Colonic mucosa (tissue), 4 donors: ENCODE measurements around the gene PPP2R2D. TPM values are rescaled to one million over a fixed set of nuclear protein-coding genes. Genes with fewer than 3 reads are reported as not detected.

ENCODE experiments used
- DNase-seq: peaks from one replicate; pipeline ENCODE4 v3.0.0-alpha.2; 2020
- H3K27ac ChIP-seq: fragments of 200-600 bp; one replicate; pipeline ENCODE4 v1.8.0; 2021
- H3K27me3 ChIP-seq: fragments of 200-600 bp; one replicate; pipeline ENCODE4 v1.8.0; 2021
- H3K36me3 ChIP-seq: fragments of 200-600 bp; one replicate; pipeline ENCODE4 v1.8.0; 2021
- H3K4me1 ChIP-seq: fragments of 200-600 bp; one replicate; pipeline ENCODE4 v1.8.0; 2021; ENCODE audit warnings: mild to moderate bottlenecking
- H3K4me3 ChIP-seq: fragments of 200-600 bp; one replicate; pipeline ENCODE4 v1.8.0; 2021
- H3K9ac ChIP-seq, 2 donors: one replicate each; pipeline ENCODE4 v1.7.0; 2013; ENCODE audit warnings: control low read depth in 2 of 2, low read depth in 2 of 2, low read length in 2 of 2
- H3K9me3 ChIP-seq: fragments of 200-600 bp; one replicate; pipeline ENCODE4 v1.8.0; 2021
- intact Hi-C: fragments of 100-400 bp; cut with DNase I; formaldehyde crosslinking; loops from one replicate; pipeline ENCODE4 v1.14.1; 2022
- total RNA-seq, 2 donors: library from RNA; stranded (reverse); fragmentation: NEBNext Ultra II Directional in 1 of 2; extraction: Animal tissue kit (Norgen Biotek cat#: 25700) in 1 of 2; gene quantifications; one replicate each; pipeline ENCODE4 v1.2.1, GENCODE V29; 2021
- TF ChIP-seq, protein P1 (sequence below): fragments of 200-600 bp; IDR thresholded peaks from one replicate; pipeline ENCODE4 v1.8.0; 2022; ENCODE audit warnings: antibody characterized with exemption, mild to moderate bottlenecking
- donor health status: healthy.
- donor health status: DM: no; HTN: no; CAD: no.
- donor health status: DM: no; HTN: no; CAD: no.

Gene PPP2R2D
- total RNA-seq, 2 donors from 2014 or later: 28.1 to 30.6 TPM

GRCh38 chr10:131920151-131920550 lies 19.3 kb downstream of the PPP2R2D start:
- Histone ChIP-seq H3K4me3 (no peak overlapping the region), H3K36me3 (no peaks in the 10 kb centered on the region), H3K9ac (no peak overlapping the region), H3K9me3 (no peaks in the 10 kb centered on the region), H3K27ac (no peak overlapping the region), H3K27me3 (no peaks in the 10 kb centered on the region), H3K4me1 (no peaks in the 10 kb centered on the region)
- intact Hi-C loops: no loop called here
- TF ChIP-seq, protein P1, sequence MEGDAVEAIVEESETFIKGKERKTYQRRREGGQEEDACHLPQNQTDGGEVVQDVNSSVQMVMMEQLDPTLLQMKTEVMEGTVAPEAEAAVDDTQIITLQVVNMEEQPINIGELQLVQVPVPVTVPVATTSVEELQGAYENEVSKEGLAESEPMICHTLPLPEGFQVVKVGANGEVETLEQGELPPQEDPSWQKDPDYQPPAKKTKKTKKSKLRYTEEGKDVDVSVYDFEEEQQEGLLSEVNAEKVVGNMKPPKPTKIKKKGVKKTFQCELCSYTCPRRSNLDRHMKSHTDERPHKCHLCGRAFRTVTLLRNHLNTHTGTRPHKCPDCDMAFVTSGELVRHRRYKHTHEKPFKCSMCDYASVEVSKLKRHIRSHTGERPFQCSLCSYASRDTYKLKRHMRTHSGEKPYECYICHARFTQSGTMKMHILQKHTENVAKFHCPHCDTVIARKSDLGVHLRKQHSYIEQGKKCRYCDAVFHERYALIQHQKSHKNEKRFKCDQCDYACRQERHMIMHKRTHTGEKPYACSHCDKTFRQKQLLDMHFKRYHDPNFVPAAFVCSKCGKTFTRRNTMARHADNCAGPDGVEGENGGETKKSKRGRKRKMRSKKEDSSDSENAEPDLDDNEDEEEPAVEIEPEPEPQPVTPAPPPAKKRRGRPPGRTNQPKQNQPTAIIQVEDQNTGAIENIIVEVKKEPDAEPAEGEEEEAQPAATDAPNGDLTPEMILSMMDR: no peak
- no peak for DNase-seq

- no peak overlapping the region for H3K4me3 ChIP-seq
- DNase-seq: no peak
- no peak overlapping the region for H3K9ac ChIP-seq
- intact Hi-C loops: no loop called here
- H3K9me3 ChIP-seq: no peaks in the 10 kb centered on the region
- no peaks in the 10 kb centered on the region for H3K4me1 ChIP-seq
- no peaks in the 10 kb centered on the region for H3K36me3 ChIP-seq
- TF ChIP-seq, protein P1: no peak
- no peaks in the 10 kb centered on the region for H3K27me3 ChIP-seq
- no peak overlapping the region for H3K27ac ChIP-seq
Observed at GRCh38 chr10:131920693-131921092, 19.9 kb downstream of the PPP2R2D start.

- DNase-seq: no peak
- Histone ChIP-seq H3K27ac (no peak overlapping the region), H3K4me3 (no peak overlapping the region), H3K4me1 (no peaks in the 10 kb centered on the region), H3K9ac (no peak overlapping the region), H3K9me3 (no peaks in the 10 kb centered on the region), H3K36me3 (no peaks in the 10 kb centered on the region), H3K27me3 (no peaks in the 10 kb centered on the region)
- intact Hi-C loops: no loop called here
- TF ChIP-seq, protein P1: no peak
Observed at GRCh38 chr10:131921184-131921583, 20.4 kb downstream of the PPP2R2D start.

DNA sequence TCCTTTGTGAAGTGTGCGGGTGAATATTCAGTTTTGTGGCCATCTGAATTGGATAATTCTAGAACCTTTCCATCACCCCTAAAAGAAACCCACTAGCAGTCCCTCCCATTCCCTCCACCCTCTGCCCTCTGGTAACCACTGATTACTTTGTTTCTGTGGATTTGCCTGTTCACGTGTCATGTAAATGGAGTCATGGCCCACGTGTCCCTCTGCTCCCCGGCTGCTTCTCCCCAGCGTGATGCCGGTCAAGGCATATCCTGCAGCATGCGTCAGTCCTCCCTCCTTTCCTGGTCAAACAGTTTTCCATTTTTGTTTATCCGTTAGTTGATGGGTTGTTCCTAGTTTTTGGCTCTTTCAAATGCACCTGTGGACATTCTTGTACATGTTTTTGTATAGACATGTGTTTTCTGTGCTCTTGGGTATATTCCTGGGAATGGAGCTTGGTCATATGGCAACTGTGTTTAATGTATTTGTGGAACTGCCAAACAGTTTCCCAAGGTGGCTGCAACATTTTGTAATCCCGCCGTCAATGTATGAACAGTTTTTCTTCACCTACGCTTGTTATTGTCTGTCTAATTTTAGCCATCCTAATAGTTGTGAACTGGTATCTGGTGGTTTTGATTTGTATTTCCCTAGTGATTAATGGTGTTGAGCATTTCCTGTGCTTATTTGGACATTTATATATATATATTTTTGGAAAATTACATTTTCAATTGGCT lies 22.4 kb downstream of the PPP2R2D start:
- intact Hi-C loops: no loop called here
- Histone ChIP-seq H3K9ac (no peak overlapping the region), H3K9me3 (no peaks in the 10 kb centered on the region), H3K4me3 (no peak overlapping the region), H3K36me3 (no peaks in the 10 kb centered on the region), H3K4me1 (no peaks in the 10 kb centered on the region), H3K27me3 (no peaks in the 10 kb centered on the region), H3K27ac (no peak overlapping the region)
- DNase-seq: no peak
- TF ChIP-seq, protein P1: no peak

DNA sequence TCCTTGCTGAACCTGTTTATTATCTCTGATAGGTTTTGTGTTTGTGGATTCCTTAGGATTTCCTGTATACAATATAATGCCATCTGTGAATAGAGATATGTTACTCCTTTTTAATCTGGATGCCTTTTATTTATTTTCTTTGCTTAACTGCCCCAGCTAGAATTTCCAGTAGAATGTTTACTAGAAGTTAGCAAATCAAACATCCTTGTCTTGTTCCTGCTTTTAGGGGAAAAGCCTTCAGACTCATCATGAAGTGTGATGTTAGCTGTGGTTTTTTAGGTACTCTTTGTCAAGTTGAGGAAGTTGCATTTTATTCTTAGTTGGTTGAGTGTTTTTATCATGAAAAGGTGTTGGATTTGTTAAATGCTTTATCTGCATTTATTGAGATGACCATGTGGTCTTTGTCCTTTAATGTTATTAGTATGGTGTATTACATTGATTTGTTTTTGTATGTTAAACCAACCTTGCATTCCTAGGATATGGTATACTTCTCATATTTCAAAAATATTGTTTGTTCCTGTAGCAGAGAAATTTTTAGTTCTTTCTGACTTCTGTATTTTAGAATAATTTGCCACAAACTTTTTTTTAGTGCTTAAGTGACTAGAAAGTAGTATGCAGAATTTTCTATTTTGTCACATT lies 24.3 kb downstream of the PPP2R2D start:
- Histone ChIP-seq H3K9me3 (no peaks in the 10 kb centered on the region), H3K36me3 (no peaks in the 10 kb centered on the region), H3K9ac (no peak overlapping the region), H3K4me3 (no peak overlapping the region), H3K27me3 (no peaks in the 10 kb centered on the region), H3K4me1 (no peaks in the 10 kb centered on the region), H3K27ac (no peak overlapping the region)
- intact Hi-C loops: no loop called here
- no peak for DNase-seq
- TF ChIP-seq, protein P1: no peak
